Measurements from ENCODE around the gene ZBTB5. TPM values are rescaled to one million over a fixed set of nuclear protein-coding genes. Genes with fewer than 3 reads are reported as not detected.

ZBTB5 gene
- total RNA-seq, 1 donor from 2014 or later, result 10.1 TPM

- no peaks in the 10 kb centered on the region for H3K27me3 ChIP-seq
- ATAC-seq, result no peak
- DNase-seq, result no peak
- H3K27ac ChIP-seq, result no peak overlapping the region
- H3K36me3 ChIP-seq, result peaks cover 24% of the 10 kb centered on the region
- H3K9me3 ChIP-seq, result no peaks in the 10 kb centered on the region
- TF ChIP-seq, protein P1, sequence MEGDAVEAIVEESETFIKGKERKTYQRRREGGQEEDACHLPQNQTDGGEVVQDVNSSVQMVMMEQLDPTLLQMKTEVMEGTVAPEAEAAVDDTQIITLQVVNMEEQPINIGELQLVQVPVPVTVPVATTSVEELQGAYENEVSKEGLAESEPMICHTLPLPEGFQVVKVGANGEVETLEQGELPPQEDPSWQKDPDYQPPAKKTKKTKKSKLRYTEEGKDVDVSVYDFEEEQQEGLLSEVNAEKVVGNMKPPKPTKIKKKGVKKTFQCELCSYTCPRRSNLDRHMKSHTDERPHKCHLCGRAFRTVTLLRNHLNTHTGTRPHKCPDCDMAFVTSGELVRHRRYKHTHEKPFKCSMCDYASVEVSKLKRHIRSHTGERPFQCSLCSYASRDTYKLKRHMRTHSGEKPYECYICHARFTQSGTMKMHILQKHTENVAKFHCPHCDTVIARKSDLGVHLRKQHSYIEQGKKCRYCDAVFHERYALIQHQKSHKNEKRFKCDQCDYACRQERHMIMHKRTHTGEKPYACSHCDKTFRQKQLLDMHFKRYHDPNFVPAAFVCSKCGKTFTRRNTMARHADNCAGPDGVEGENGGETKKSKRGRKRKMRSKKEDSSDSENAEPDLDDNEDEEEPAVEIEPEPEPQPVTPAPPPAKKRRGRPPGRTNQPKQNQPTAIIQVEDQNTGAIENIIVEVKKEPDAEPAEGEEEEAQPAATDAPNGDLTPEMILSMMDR (IDR thresholded peaks at IDR 0.05), result no peak
- intact Hi-C loops (cut with DNase I), result no loop called here
- peak overlapping the region; percentile 99 for H3K4me3 ChIP-seq
- H3K4me1 ChIP-seq, result peaks cover 23% of the 10 kb centered on the region
These were observed 41.7 kb downstream of the ZBTB5 start for GRCh38 chr9:37423508-37423907.

- intact Hi-C loops (cut with DNase I), result no loop called here
- no peaks in the 10 kb centered on the region for H3K9me3 ChIP-seq
These were observed 42.8 kb downstream of the ZBTB5 start, which contains the start of gene GRHPR for GRCh38 chr9:37422289-37423104. GRHPR (plus strand) TSS chr9:37422696; CDS start chr9:37422751, 55 bp downstream.

DNA sequence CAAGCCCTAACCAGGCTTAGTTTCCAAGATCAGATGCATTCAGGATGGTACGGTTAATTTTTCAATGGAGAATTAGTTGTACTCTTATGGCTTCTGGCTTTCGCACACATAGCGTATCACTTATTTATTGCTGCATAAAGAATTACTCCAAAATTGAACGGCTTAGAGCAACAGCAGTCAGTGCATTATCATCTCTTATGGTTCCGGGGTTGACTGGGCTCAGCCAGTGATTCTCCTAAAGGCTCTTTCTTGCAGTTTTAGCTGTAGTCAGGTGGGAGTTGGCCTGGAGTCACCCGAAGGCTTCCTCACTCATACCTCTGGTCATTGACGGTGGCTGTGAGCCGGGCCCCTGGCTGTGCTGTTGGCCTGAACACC, 43.3 kb downstream of the ZBTB5 start:
- Histone ChIP-seq H3K36me3 (peaks cover 8% of the 10 kb centered on the region), H3K4me1 (peaks cover 23% of the 10 kb centered on the region), H3K9me3 (no peaks in the 10 kb centered on the region), H3K27me3 (no peaks in the 10 kb centered on the region), H3K4me3 (peak overlapping the region; percentile 99), H3K27ac (peak overlapping the region; percentile 88)
- ATAC-seq (no peak), DNase-seq (no peak)
- TF ChIP-seq, protein P1 (IDR thresholded peaks at IDR 0.05), result no peak
- intact Hi-C loops (cut with DNase I), result no loop called here

More at GRCh38 chr9:37422289-37423104, 42.8 kb downstream of the ZBTB5 start, which contains the start of gene GRHPR:
- no peaks in the 10 kb centered on the region for H3K27me3 ChIP-seq
- TF ChIP-seq, protein P1 (IDR thresholded peaks at IDR 0.05), result no peak
- ATAC-seq (peak; percentile 99), DNase-seq (peak; percentile 97)
- H3K4me1 ChIP-seq, result peaks cover 23% of the 10 kb centered on the region
- peak within 1 kb of the TSS; percentile 88 for H3K27ac ChIP-seq
- peak within 1 kb of the TSS; percentile 99 for H3K4me3 ChIP-seq
- H3K36me3 ChIP-seq, result peaks cover 14% of the 10 kb centered on the region

- Histone ChIP-seq H3K36me3 (no peaks in the 10 kb centered on the region), H3K27me3 (no peaks in the 10 kb centered on the region), H3K9me3 (no peaks in the 10 kb centered on the region), H3K4me1 (peaks cover 22% of the 10 kb centered on the region), H3K27ac (no peak overlapping the region), H3K4me3 (no peak overlapping the region)
- intact Hi-C loops (cut with DNase I), result no loop called here
- no peak for ATAC-seq
- no peak for DNase-seq
- TF ChIP-seq, protein P1 (IDR thresholded peaks at IDR 0.05), result no peak
These were observed 44.7 kb downstream of the ZBTB5 start for GRCh38 chr9:37420271-37421215.

- Histone ChIP-seq H3K4me1 (peaks cover 9% of the 10 kb centered on the region), H3K27ac (no peak overlapping the region), H3K9me3 (no peaks in the 10 kb centered on the region), H3K27me3 (no peaks in the 10 kb centered on the region), H3K36me3 (no peaks in the 10 kb centered on the region), H3K4me3 (no peak overlapping the region)
- ATAC-seq, result no peak
- DNase-seq, result no peak
- intact Hi-C loops (cut with DNase I), result no loop called here
- TF ChIP-seq, protein P1 (IDR thresholded peaks at IDR 0.05), result no peak
These were observed 46.0 kb downstream of the ZBTB5 start for GRCh38 chr9:37419204-37419603.

All from upper lobe of right lung (tissue), 1 donor.